Thyroid gland (tissue), 4 donors: ENCODE data around the gene WDR37.

Experiments used
- POLR2A ChIP-seq, 2 donors: fragments of 450-650 bp; IDR thresholded peaks; one replicate each; pipeline ENCODE4 v1.6.1; 2017; ENCODE audit warnings: antibody characterized with exemption in 2 of 2, mild to moderate bottlenecking in 2 of 2, moderate library complexity in 1 of 2
- TF ChIP-seq, protein P1 (sequence below), 6 experiments: fragments of 200-600 bp in 3 of 6; fragments of 450-650 bp in 3 of 6; sonication (generic) in 3 of 6; IDR thresholded peaks; one replicate each; pipeline ENCODE4 v1.5.1; 2016 to 2019; ENCODE audit warnings: antibody characterized with exemption in 6 of 6, mild to moderate bottlenecking in 2 of 6, inconsistent platforms in 1 of 6, moderate library complexity in 1 of 6

DNA sequence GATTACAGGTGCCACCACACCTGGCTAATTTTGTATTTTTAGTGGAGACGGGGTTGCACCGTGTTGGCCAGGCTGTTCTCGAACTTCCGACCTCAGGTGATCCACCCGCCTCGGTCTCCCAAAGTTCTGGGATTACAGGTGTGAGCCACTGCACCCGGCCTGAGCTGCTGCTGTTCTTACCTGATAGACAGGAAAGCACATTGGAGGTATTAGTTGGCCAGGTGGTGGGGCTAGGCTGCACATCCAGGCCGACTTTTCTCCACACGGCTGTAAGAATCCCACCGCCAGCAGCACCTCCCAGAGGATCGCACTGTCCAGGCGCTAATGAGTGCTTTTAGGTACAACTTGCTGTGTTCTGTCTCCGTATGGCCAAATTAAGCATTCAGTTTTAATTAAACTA, 112.6 kb downstream of the WDR37 start:
- TF ChIP-seq, protein P1, sequence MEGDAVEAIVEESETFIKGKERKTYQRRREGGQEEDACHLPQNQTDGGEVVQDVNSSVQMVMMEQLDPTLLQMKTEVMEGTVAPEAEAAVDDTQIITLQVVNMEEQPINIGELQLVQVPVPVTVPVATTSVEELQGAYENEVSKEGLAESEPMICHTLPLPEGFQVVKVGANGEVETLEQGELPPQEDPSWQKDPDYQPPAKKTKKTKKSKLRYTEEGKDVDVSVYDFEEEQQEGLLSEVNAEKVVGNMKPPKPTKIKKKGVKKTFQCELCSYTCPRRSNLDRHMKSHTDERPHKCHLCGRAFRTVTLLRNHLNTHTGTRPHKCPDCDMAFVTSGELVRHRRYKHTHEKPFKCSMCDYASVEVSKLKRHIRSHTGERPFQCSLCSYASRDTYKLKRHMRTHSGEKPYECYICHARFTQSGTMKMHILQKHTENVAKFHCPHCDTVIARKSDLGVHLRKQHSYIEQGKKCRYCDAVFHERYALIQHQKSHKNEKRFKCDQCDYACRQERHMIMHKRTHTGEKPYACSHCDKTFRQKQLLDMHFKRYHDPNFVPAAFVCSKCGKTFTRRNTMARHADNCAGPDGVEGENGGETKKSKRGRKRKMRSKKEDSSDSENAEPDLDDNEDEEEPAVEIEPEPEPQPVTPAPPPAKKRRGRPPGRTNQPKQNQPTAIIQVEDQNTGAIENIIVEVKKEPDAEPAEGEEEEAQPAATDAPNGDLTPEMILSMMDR (IDR thresholded peaks at IDR 0.05) = no peak
- TF ChIP-seq POLR2A (IDR thresholded peaks at IDR 0.05) = no peak
